ENCODE measurements around the gene LATS2.
A peak's percentile ranks its signal among the peaks of the same experiment; 100 is the strongest.
"Not testable (repeated sequence)": the region's sequence is repeated elsewhere in the genome, so short reads cannot be mapped to it uniquely, and the experiment has no call there.

The LATS2 gene

GRCh38 chr13:21075011-21075378 lies 13.6 kb upstream of the LATS2 start:
- peak; percentile 75 to 82 for DNase-seq

- no peak for DNase-seq
Measured at GRCh38 chr13:21074546-21074945, 13.2 kb upstream of the LATS2 start.

GRCh38 chr13:21071924-21072323 lies 10.5 kb upstream of the LATS2 start:
- DNase-seq: no peak

GRCh38 chr13:21071015-21071414 lies 9.6 kb upstream of the LATS2 start:
- no peak for DNase-seq

GRCh38 chr13:21069561-21070004 lies 8.2 kb upstream of the LATS2 start:
- peak; percentile 80 for DNase-seq

GRCh38 chr13:21067848-21068247 lies 6.5 kb upstream of the LATS2 start:
- no peak for DNase-seq

GRCh38 chr13:21066946-21067345 lies 5.6 kb upstream of the LATS2 start:
- DNase-seq: no peak

GRCh38 chr13:21065686-21066085 lies 4.3 kb upstream of the LATS2 start:
- peak; percentile 74 to 77 for DNase-seq

- no peak for DNase-seq
Measured at GRCh38 chr13:21063031-21063430, 1.6 kb upstream of the LATS2 start.

GRCh38 chr13:21060338-21061028 lies 903 bp downstream of the LATS2 start:
- DNase-seq: peak in 1 of 2 experiments; percentile 27

GRCh38 chr13:21059641-21060337 lies 1.6 kb downstream of the LATS2 start:
- DNase-seq: no peak

GRCh38 chr13:21058361-21058760 lies 3.0 kb downstream of the LATS2 start:
- peak in 1 of 2 experiments; percentile 32 for DNase-seq

- no peak for DNase-seq
Measured at GRCh38 chr13:21055511-21056045, 5.8 kb downstream of the LATS2 start.

- no peak for DNase-seq
Measured at GRCh38 chr13:21055016-21055415, 6.4 kb downstream of the LATS2 start.

- DNase-seq: no peak
Measured at GRCh38 chr13:21054313-21054712, 7.1 kb downstream of the LATS2 start.

GRCh38 chr13:21053231-21053630 lies 8.2 kb downstream of the LATS2 start:
- no peak for DNase-seq

- DNase-seq: no peak
Measured at GRCh38 chr13:21051675-21052074, 9.7 kb downstream of the LATS2 start.

GRCh38 chr13:21050288-21051197 lies 10.8 kb downstream of the LATS2 start:
- DNase-seq: peak; percentile 43 to 59

GRCh38 chr13:21049731-21050130 lies 11.7 kb downstream of the LATS2 start:
- DNase-seq: not testable (repeated sequence)

GRCh38 chr13:21048901-21049698 lies 12.3 kb downstream of the LATS2 start:
- DNase-seq: no peak

- no peak for DNase-seq
Measured at GRCh38 chr13:21047591-21048282, 13.6 kb downstream of the LATS2 start.

- DNase-seq: no peak
Measured at GRCh38 chr13:21047087-21047486, 14.3 kb downstream of the LATS2 start.
